ENCODE results near the gene ARFGEF2.
"Not testable (repeated sequence)": the region's sequence is repeated elsewhere in the genome, so short reads cannot be mapped to it uniquely, and the experiment has no call there.

Gene ARFGEF2

GRCh38 chr20:48957053-48957481 is 35.6 kb downstream of the ARFGEF2 start:
- DNase-seq: no peak

- DNase-seq: no peak
Observed at GRCh38 chr20:48957533-48957932, 36.0 kb downstream of the ARFGEF2 start.

GRCh38 chr20:48958743-48959142 is 37.2 kb downstream of the ARFGEF2 start:
- DNase-seq: no peak

- no peak for DNase-seq
Observed at GRCh38 chr20:48959899-48960550, 38.5 kb downstream of the ARFGEF2 start.

GRCh38 chr20:48962421-48962820 is 40.9 kb downstream of the ARFGEF2 start:
- DNase-seq: no peak

- DNase-seq: no peak
Observed at GRCh38 chr20:48962976-48963771, 41.7 kb downstream of the ARFGEF2 start.

- peak in 1 of 2 experiments; percentile 49 for DNase-seq
Observed at GRCh38 chr20:48965189-48965910, 43.8 kb downstream of the ARFGEF2 start.

- peak in 1 of 2 experiments; percentile 31 for DNase-seq
Observed at GRCh38 chr20:48970681-48971365, 49.3 kb downstream of the ARFGEF2 start.

GRCh38 chr20:48971956-48972355 is 50.4 kb downstream of the ARFGEF2 start:
- no peak for DNase-seq

- DNase-seq: no peak
Observed at GRCh38 chr20:48972816-48973215, 51.3 kb downstream of the ARFGEF2 start.

- DNase-seq: no peak
Observed at GRCh38 chr20:48975955-48976354, 54.4 kb downstream of the ARFGEF2 start.

- DNase-seq: not testable (repeated sequence)
Observed at GRCh38 chr20:48979980-48980379, 58.5 kb downstream of the ARFGEF2 start.

GRCh38 chr20:48983423-48984400 is 62.2 kb downstream of the ARFGEF2 start:
- no peak for DNase-seq

GRCh38 chr20:48984575-48985219 is 63.2 kb downstream of the ARFGEF2 start:
- no peak for DNase-seq

- peak in 1 of 2 experiments; percentile 14 for DNase-seq
Observed at GRCh38 chr20:48986899-48987298, 65.4 kb downstream of the ARFGEF2 start.

- no peak for DNase-seq
Observed at GRCh38 chr20:48990467-48990866, 69.0 kb downstream of the ARFGEF2 start.

- no peak for DNase-seq
Observed at GRCh38 chr20:48995589-48995988, 74.1 kb downstream of the ARFGEF2 start.

- no peak for DNase-seq
Observed at GRCh38 chr20:48999890-49000870, 78.7 kb downstream of the ARFGEF2 start.

GRCh38 chr20:49001741-49002140 is 80.2 kb downstream of the ARFGEF2 start:
- no peak for DNase-seq

- no peak for DNase-seq
Observed at GRCh38 chr20:49006446-49006980, 85.0 kb downstream of the ARFGEF2 start.

All from NCI-H524 (cell line).